Measurements from ENCODE around the gene BMP6.
"Not testable (repeated sequence)": the region's sequence is repeated elsewhere in the genome, so short reads cannot be mapped to it uniquely, and the experiment has no call there.

Gene BMP6

GRCh38 chr6:7887278-7887991 is 161.5 kb downstream of the BMP6 start:
- DNase-seq (ENCODE audit: low read depth), result no peak

GRCh38 chr6:7888587-7889357 is 162.9 kb downstream of the BMP6 start:
- DNase-seq (ENCODE audit: low read depth), result no peak

GRCh38 chr6:7891078-7891872 is 165.4 kb downstream of the BMP6 start:
- no peak for DNase-seq (ENCODE audit: low read depth)

- DNase-seq (ENCODE audit: low read depth), result not testable (repeated sequence)
Measured at GRCh38 chr6:7892367-7892766, 166.5 kb downstream of the BMP6 start.

- DNase-seq (ENCODE audit: low read depth), result no peak
Measured at GRCh38 chr6:7893342-7893741, 167.4 kb downstream of the BMP6 start.

GRCh38 chr6:7894262-7895124 is 168.6 kb downstream of the BMP6 start:
- DNase-seq (ENCODE audit: low read depth), result no peak

GRCh38 chr6:7895125-7895423 is 169.2 kb downstream of the BMP6 start:
- DNase-seq (ENCODE audit: low read depth), result no peak

- DNase-seq (ENCODE audit: low read depth), result no peak
Measured at GRCh38 chr6:7896465-7896987, 170.6 kb downstream of the BMP6 start.

GRCh38 chr6:7897461-7898192 is 171.7 kb downstream of the BMP6 start:
- DNase-seq (ENCODE audit: low read depth), result no peak

GRCh38 chr6:7898193-7898586 is 172.3 kb downstream of the BMP6 start:
- not testable (repeated sequence) for DNase-seq (ENCODE audit: low read depth)

GRCh38 chr6:7899101-7899888 is 173.4 kb downstream of the BMP6 start:
- DNase-seq (ENCODE audit: low read depth), result no peak

GRCh38 chr6:7899889-7900213 is 174.0 kb downstream of the BMP6 start:
- DNase-seq (ENCODE audit: low read depth), result no peak

- no peak for DNase-seq (ENCODE audit: low read depth)
Measured at GRCh38 chr6:7900621-7901020, 174.7 kb downstream of the BMP6 start.

- no peak for DNase-seq (ENCODE audit: low read depth)
Measured at GRCh38 chr6:7901056-7901455, 175.2 kb downstream of the BMP6 start.

GRCh38 chr6:7901780-7902179 is 175.9 kb downstream of the BMP6 start:
- no peak for DNase-seq (ENCODE audit: low read depth)

GRCh38 chr6:7902221-7902620 is 176.3 kb downstream of the BMP6 start:
- DNase-seq (ENCODE audit: low read depth), result no peak

- DNase-seq (ENCODE audit: low read depth), result no peak
Measured at GRCh38 chr6:7902867-7903266, 177.0 kb downstream of the BMP6 start.

- DNase-seq (ENCODE audit: low read depth), result no peak
Measured at GRCh38 chr6:7903673-7904072, 177.8 kb downstream of the BMP6 start.

GRCh38 chr6:7904654-7905319 is 178.9 kb downstream of the BMP6 start:
- no peak for DNase-seq (ENCODE audit: low read depth)

- DNase-seq (ENCODE audit: low read depth), result peak; percentile 47
Measured at GRCh38 chr6:7905416-7905815, 179.5 kb downstream of the BMP6 start.

Data from fibroblast of gingiva (primary cell).